ENCODE measurements around the gene GPLD1.
A peak's percentile ranks its signal among the peaks of the same experiment; 100 is the strongest.
"Not testable (repeated sequence)": the region's sequence is repeated elsewhere in the genome, so short reads cannot be mapped to it uniquely, and the experiment has no call there.

The GPLD1 gene

GRCh38 chr6:24401458-24401857 is 87.9 kb downstream of the GPLD1 start:
- H3K36me3 ChIP-seq (ENCODE audit: low read depth): peaks cover 20% of the 10 kb centered on the region
- H3K4me3 ChIP-seq (ENCODE audit: severe bottlenecking): no peak overlapping the region
- H3K4me1 ChIP-seq (ENCODE audit: insufficient read depth, poor library complexity, severe bottlenecking): peaks cover 6% of the 10 kb centered on the region
- TF ChIP-seq CTCF (IDR thresholded peaks at IDR 0.05; ENCODE audit: poor library complexity, severe bottlenecking): no peak
- DNase-seq (ENCODE audit: low spot score): no peak
- ATAC-seq (ENCODE audit: low read depth): no peak
- H3K9me3 ChIP-seq (ENCODE audit: severe bottlenecking): no peaks in the 10 kb centered on the region
- H3K27me3 ChIP-seq (ENCODE audit: insufficient read depth, poor library complexity, severe bottlenecking): no peaks in the 10 kb centered on the region
- H3K27ac ChIP-seq (ENCODE audit: poor library complexity, severe bottlenecking): no peak overlapping the region

GRCh38 chr6:24400045-24401039 is 89.0 kb downstream of the GPLD1 start:
- not testable (repeated sequence) for H3K27ac ChIP-seq (ENCODE audit: poor library complexity, severe bottlenecking); H3K4me1 ChIP-seq (ENCODE audit: insufficient read depth, poor library complexity, severe bottlenecking); DNase-seq (ENCODE audit: low spot score); ATAC-seq (ENCODE audit: low read depth); H3K27me3 ChIP-seq (ENCODE audit: insufficient read depth, poor library complexity, severe bottlenecking); H3K9me3 ChIP-seq (ENCODE audit: severe bottlenecking); H3K4me3 ChIP-seq (ENCODE audit: severe bottlenecking)
- H3K36me3 ChIP-seq (ENCODE audit: low read depth): peaks cover 11% of the 10 kb centered on the region

GRCh38 chr6:24397631-24398030 is 91.7 kb downstream of the GPLD1 start:
- Histone ChIP-seq H3K27ac (ENCODE audit: poor library complexity, severe bottlenecking) (no peak overlapping the region), H3K4me3 (ENCODE audit: severe bottlenecking) (no peak overlapping the region), H3K27me3 (ENCODE audit: insufficient read depth, poor library complexity, severe bottlenecking) (no peaks in the 10 kb centered on the region), H3K4me1 (ENCODE audit: insufficient read depth, poor library complexity, severe bottlenecking) (peaks cover 5% of the 10 kb centered on the region), H3K36me3 (ENCODE audit: low read depth) (no peaks in the 10 kb centered on the region), H3K9me3 (ENCODE audit: severe bottlenecking) (no peaks in the 10 kb centered on the region)
- DNase-seq (ENCODE audit: low spot score) (no peak), ATAC-seq (ENCODE audit: low read depth) (no peak)
- no peak for TF ChIP-seq CTCF (IDR thresholded peaks at IDR 0.05; ENCODE audit: poor library complexity, severe bottlenecking)

GRCh38 chr6:24396824-24397223 is 92.6 kb downstream of the GPLD1 start:
- Histone ChIP-seq H3K4me3 (ENCODE audit: severe bottlenecking) (no peak overlapping the region), H3K27ac (ENCODE audit: poor library complexity, severe bottlenecking) (no peak overlapping the region), H3K36me3 (ENCODE audit: low read depth) (no peaks in the 10 kb centered on the region), H3K27me3 (ENCODE audit: insufficient read depth, poor library complexity, severe bottlenecking) (no peaks in the 10 kb centered on the region), H3K9me3 (ENCODE audit: severe bottlenecking) (no peaks in the 10 kb centered on the region), H3K4me1 (ENCODE audit: insufficient read depth, poor library complexity, severe bottlenecking) (peaks cover 5% of the 10 kb centered on the region)
- TF ChIP-seq CTCF (IDR thresholded peaks at IDR 0.05; ENCODE audit: poor library complexity, severe bottlenecking): no peak
- ATAC-seq (ENCODE audit: low read depth) (no peak), DNase-seq (ENCODE audit: low spot score) (no peak)

GRCh38 chr6:24394780-24395437 is 94.5 kb downstream of the GPLD1 start:
- no peaks in the 10 kb centered on the region for H3K36me3 ChIP-seq (ENCODE audit: low read depth)
- TF ChIP-seq CTCF (IDR thresholded peaks at IDR 0.05; ENCODE audit: poor library complexity, severe bottlenecking): no peak
- no peak overlapping the region for H3K4me3 ChIP-seq (ENCODE audit: severe bottlenecking)
- peaks cover 5% of the 10 kb centered on the region for H3K4me1 ChIP-seq (ENCODE audit: insufficient read depth, poor library complexity, severe bottlenecking)
- no peak overlapping the region for H3K27ac ChIP-seq (ENCODE audit: poor library complexity, severe bottlenecking)
- H3K27me3 ChIP-seq (ENCODE audit: insufficient read depth, poor library complexity, severe bottlenecking): no peaks in the 10 kb centered on the region
- ATAC-seq (ENCODE audit: low read depth) (peak; percentile 96), DNase-seq (ENCODE audit: low spot score) (no peak)
- no peaks in the 10 kb centered on the region for H3K9me3 ChIP-seq (ENCODE audit: severe bottlenecking)
